WTC11 (cell line): ENCODE results near the gene CACNA1D.
"Not testable (repeated sequence)": the region's sequence is repeated elsewhere in the genome, so short reads cannot be mapped to it uniquely, and the experiment has no call there.

Source experiments
- ATF1 ChIP-seq: sonication (generic); formaldehyde crosslinking; IDR thresholded peaks from 2 replicates; pipeline ENCODE4 v1.8.1; 2023; ENCODE audit warnings: mild to moderate bottlenecking, moderate library complexity, missing genetic modification reagents
- ESRRA ChIP-seq: sonication (generic); formaldehyde crosslinking; IDR thresholded peaks from 2 replicates; pipeline ENCODE4 v1.8.1; 2022; ENCODE audit warnings: mild to moderate bottlenecking, missing genetic modification reagents, borderline replicate concordance
- FOXJ3 ChIP-seq: sonication (generic); formaldehyde crosslinking; IDR thresholded peaks from 2 replicates; pipeline ENCODE4 v1.9.0; 2021; ENCODE audit warnings: missing genetic modification reagents, mild to moderate bottlenecking, borderline replicate concordance
- JUN ChIP-seq: sonication (generic); formaldehyde crosslinking; IDR thresholded peaks from 2 replicates; pipeline ENCODE4 v1.8.0; 2023; ENCODE audit warnings: mild to moderate bottlenecking, missing genetic modification reagents
- SMAD3 ChIP-seq: sonication (generic); formaldehyde crosslinking; IDR thresholded peaks from 2 replicates; pipeline ENCODE4 v1.8.0; 2022; ENCODE audit warnings: missing genetic modification reagents, mild to moderate bottlenecking, borderline replicate concordance
- SP1 ChIP-seq: sonication (generic); formaldehyde crosslinking; conservative IDR thresholded peaks from 2 replicates; pipeline ENCODE4 v1.8.1; 2022; ENCODE audit warnings: missing genetic modification reagents
- TCF7 ChIP-seq: sonication (generic); formaldehyde crosslinking; IDR thresholded peaks from 2 replicates; pipeline ENCODE4 v1.8.0; 2022; ENCODE audit warnings: mild to moderate bottlenecking, low read depth, missing genetic modification reagents, moderate library complexity
- TF ChIP-seq, protein P1 (sequence below): fragments of 200-600 bp; IDR thresholded peaks from 2 replicates; pipeline ENCODE4 v1.8.0; 2022; ENCODE audit warnings: antibody characterized with exemption
- TF ChIP-seq, protein P2 (sequence below): sonication (generic); formaldehyde crosslinking; conservative IDR thresholded peaks from 2 replicates; pipeline ENCODE4 v1.8.1; 2022; ENCODE audit warnings: mild to moderate bottlenecking, missing genetic modification reagents
- TF ChIP-seq, protein P3 (sequence below): sonication (generic); formaldehyde crosslinking; IDR thresholded peaks from 2 replicates; pipeline ENCODE4 v1.8.1; 2022; ENCODE audit warnings: low read depth, mild to moderate bottlenecking, moderate library complexity, missing genetic modification reagents, borderline replicate concordance

DNA sequence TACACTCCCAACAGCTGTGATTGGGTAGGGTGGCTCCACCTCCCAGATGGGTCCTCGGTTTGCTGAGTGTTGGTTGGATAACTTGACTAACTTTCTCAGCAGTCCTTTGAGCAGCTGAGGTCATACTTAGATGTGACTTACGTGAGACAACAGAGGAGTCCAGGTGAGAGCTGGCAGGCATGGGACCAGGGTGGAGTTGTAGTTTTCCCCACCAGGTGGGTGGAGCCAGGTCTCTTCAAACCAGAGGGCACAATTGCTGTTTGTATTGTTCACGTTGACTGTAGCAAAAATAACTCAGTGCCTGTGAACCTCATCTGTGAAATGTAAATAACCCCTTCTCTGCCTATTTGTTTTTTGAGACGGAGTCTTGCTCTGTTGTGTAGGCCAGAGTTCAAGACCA is 144.4 kb downstream of the CACNA1D start:
- TF ChIP-seq, protein P1, sequence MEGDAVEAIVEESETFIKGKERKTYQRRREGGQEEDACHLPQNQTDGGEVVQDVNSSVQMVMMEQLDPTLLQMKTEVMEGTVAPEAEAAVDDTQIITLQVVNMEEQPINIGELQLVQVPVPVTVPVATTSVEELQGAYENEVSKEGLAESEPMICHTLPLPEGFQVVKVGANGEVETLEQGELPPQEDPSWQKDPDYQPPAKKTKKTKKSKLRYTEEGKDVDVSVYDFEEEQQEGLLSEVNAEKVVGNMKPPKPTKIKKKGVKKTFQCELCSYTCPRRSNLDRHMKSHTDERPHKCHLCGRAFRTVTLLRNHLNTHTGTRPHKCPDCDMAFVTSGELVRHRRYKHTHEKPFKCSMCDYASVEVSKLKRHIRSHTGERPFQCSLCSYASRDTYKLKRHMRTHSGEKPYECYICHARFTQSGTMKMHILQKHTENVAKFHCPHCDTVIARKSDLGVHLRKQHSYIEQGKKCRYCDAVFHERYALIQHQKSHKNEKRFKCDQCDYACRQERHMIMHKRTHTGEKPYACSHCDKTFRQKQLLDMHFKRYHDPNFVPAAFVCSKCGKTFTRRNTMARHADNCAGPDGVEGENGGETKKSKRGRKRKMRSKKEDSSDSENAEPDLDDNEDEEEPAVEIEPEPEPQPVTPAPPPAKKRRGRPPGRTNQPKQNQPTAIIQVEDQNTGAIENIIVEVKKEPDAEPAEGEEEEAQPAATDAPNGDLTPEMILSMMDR: not testable (repeated sequence)
- TF ChIP-seq ESRRA; TCF7; FOXJ3; ATF1 (CRISPR knock-in tag); SMAD3; JUN (CRISPR knock-in tag); SP1: not testable (repeated sequence)
- TF ChIP-seq, protein P2, sequence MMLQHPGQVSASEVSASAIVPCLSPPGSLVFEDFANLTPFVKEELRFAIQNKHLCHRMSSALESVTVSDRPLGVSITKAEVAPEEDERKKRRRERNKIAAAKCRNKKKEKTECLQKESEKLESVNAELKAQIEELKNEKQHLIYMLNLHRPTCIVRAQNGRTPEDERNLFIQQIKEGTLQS (CRISPR knock-in tag): not testable (repeated sequence)
- TF ChIP-seq, protein P3, sequence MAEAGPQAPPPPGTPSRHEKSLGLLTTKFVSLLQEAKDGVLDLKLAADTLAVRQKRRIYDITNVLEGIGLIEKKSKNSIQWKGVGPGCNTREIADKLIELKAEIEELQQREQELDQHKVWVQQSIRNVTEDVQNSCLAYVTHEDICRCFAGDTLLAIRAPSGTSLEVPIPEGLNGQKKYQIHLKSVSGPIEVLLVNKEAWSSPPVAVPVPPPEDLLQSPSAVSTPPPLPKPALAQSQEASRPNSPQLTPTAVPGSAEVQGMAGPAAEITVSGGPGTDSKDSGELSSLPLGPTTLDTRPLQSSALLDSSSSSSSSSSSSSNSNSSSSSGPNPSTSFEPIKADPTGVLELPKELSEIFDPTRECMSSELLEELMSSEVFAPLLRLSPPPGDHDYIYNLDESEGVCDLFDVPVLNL (CRISPR knock-in tag): not testable (repeated sequence)
